Fibroblast of skin of left biceps (primary cell): ENCODE measurements around the gene SPNS2.

ENCODE experiments used
- DNase-seq, 2 experiments: peaks; one replicate each; pipeline ENCODE4 v3.0.0-alpha.2; 2013; ENCODE audit warnings: low read depth in 2 of 2

The SPNS2 gene

DNA sequence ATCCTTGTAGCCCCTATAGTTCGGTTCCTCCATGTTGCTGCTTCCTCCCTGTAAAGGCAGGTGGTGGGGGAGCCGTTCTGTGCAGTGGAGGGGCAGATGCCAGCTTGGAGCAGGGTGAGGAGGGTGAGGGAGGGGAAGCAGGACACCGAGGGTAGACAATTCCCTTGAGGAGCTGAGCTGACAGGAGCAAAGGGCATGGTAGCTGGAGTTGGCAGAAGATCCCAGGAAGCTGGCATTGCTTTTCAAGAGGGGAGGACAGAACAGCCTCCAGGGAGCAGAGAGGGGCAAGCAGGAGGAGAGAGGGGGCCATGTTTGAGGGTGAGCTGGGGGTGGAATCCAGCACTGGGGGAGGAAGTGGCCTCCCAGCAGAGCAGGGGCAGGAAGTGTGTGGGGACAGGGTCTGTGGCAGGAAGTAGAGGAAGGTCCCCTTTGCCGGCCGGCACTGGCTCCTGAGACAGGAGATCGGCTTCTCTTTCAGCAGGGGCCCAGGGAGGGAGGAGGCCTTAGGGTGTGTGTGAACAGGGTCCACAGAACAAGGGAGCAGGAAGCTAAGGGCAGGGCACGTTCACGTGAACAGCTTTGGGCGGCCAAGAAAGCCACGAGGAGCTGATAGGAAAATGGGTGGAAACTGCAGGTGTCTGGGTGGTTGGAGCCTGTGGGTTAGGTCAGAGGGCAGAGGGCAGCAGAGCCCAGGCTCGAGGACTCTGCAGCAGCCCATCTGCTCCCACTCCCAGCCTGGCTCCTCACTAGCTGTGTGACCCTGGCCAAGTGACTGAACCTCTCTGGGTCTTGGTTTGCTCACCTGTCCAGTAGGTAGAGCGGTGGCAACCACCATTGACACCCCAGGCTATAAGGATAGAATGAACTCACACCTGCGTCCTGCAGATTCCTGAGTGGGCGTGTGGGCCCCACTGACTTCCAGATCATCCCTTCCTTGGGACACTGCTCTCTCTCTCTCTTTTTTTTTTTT, 17.5 kb upstream of the SPNS2 start:
- DNase-seq: no peak

GRCh38 chr17:4482338-4483011, 16.2 kb upstream of the SPNS2 start:
- DNase-seq: no peak

DNA sequence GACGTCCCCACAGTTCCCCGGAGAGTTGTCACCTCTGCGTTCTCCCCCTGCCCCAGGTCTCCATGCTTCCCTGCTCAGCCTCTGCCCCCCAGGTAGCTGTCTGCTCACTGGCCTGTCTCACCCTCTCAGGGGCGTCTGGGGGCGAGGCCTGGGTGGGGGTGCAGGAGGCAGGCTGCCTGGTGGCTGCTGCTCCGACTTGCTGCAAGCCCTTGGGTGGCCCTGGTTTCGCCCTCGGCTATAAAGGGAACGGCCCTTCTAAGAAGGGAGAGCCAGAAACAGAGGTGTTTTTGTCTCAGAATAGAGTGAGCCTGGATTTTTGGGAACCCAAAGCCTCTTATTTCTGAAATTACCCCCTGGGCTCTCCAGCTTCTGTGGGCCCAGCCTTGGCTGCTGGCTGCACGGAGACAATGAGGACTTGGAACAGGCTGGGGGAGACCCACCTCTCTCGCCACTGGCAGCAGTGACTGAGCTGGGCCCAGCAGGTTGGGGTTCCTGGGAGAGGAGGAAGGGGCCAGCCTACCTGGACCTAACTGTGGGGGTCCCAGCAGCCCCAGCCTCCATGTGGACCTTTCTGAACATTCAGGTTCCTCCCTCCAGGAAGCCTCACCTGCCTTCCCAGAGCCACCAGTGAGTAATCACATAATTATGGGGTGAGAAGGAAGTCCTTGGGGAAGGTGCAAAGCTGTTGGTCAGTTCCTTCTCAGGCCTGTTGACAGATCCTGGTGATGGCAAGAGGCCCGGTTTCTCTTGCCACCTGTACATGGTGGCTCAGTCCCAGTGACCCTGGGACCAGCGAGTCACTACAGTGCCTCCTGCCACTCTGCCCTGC, 15.5 kb upstream of the SPNS2 start:
- no peak for DNase-seq

GRCh38 chr17:4485676-4486646, 12.7 kb upstream of the SPNS2 start:
- no peak for DNase-seq

DNA sequence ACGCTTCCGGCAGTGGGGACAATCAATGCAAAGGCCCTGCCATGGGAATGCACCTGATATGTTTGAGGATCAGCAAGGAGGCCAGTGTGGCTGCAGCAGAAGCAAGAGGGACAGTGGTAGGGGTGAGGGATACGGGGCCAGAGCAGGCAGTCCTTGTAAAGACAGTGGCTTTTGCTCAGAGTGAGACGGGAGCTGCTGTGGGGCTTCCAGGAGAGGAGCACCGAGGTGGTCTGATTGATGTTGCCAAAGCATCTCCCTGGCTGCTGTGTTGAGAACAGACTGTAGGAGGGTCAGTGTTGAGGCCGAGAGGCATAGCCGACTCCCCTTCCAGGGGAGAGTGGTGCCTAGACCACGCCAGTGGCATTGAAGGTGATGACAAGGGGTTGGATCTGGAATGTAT, 11.4 kb upstream of the SPNS2 start:
- DNase-seq: no peak

GRCh38 chr17:4487820-4488716, 10.6 kb upstream of the SPNS2 start:
- DNase-seq: no peak

GRCh38 chr17:4488989-4489595, 9.6 kb upstream of the SPNS2 start:
- DNase-seq: no peak

- DNase-seq: no peak
These were observed 8.5 kb upstream of the SPNS2 start for GRCh38 chr17:4490109-4490591.

- DNase-seq: no peak
These were observed 8.0 kb upstream of the SPNS2 start for GRCh38 chr17:4490637-4491061.

DNA sequence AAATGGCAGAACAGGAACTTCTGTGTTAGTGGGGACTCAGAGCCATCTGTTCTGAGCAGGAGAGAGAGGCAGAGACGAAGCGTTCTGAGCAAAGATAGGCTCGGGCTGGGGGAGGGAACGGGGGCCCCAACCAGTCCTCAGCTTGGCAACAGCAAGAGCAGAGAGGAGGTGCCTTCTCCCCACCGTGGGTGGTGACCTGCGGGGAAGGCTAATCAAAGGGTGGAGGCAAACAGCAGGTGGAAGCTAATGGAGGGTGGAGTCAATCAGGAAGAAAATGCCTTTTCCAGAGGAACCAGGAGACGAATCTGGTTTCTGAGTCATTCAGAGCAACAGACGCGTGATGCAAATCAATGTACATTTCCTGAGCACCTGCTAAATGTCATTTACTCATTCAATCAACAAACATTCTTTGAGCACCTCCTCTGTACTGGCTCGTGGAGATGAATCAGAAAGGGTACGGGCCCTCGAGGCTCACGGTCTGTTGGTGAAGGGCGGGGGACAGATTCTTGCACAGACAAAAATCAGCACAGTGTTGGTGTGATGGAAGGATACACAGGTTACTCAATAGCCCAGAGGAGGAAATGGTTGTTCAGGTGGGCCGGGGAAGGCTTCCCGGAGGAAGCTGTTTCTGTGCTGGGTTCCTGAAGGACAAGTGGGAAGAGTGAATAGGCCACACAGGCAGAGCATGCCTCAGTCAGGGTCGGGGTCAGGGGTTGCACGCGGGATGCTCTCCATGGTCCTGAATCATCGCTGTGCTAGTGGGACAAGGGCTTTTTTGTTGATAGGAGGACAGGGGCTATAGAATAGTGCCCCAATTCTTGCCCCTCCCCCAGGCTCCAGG, 5.7 kb upstream of the SPNS2 start:
- no peak for DNase-seq

- DNase-seq: no peak
These were observed 1.4 kb upstream of the SPNS2 start for GRCh38 chr17:4497101-4497824.

DNA sequence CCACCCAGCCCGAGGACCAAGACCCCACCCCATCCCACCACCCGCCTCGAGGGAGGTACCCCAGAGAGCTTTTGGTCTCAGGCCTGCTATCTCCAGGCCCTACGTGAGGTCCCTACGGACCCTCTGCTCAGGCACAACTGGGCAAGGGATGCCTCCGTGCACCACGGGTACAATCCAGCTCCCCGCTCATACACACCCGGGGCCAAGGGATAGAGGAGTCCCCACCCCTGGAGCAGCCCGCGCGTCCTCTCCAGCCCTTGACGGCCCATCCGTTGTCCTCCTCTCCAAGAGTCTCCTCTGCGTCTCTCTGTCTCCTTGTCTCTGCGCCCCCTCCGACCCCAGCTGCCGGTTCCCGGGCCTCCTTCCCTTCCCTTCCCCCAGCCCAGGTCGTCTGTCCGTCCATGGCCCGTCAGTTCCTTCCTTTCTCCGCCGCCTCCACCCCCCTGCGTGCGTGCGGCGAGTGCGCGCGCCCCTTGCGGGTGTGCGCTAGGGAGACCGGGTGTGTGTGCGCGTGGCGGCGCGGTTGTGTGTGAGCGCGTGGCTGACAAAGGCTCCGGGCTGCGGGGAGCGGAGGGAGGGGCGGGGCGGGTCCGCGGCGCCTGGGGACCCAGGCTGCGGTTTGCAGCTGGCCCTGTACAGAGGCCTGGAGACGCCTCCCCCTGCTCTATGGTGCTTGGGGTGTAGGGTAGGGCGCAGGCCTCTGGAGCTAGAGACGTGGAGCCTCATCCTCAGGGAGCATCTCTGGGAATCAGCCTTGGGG, 930 bp downstream of the SPNS2 start:
- no peak for DNase-seq

DNA sequence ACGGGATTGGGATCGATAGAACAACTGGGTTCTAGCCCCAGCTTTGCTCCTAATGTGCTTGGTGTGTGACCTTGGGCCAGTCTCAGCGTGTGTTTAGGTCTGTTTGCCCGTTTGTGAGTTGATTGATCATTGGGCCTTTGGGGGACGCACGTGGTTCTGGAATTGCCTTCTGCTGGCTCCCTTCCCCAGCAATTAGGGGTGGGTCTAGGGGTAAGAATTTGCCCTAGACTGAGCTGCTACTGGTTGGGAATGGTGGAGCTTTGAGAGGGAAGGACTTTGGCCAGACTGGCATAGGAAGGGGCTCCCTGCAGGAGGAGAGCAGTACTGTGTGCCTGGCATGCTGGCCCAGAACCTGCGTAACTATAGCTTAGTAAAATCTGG, 1.5 kb downstream of the SPNS2 start:
- DNase-seq: no peak

- no peak for DNase-seq
These were observed 2.7 kb downstream of the SPNS2 start for GRCh38 chr17:4501295-4501949.

GRCh38 chr17:4502466-4503154, 3.9 kb downstream of the SPNS2 start:
- no peak for DNase-seq
